Measurements from ENCODE around the gene CXCL8. TPM values are rescaled to one million over a fixed set of nuclear protein-coding genes. Genes with fewer than 3 reads are reported as not detected.
"Not testable (repeated sequence)": the region's sequence is repeated elsewhere in the genome, so short reads cannot be mapped to it uniquely, and the experiment has no call there.

Gene CXCL8
- total RNA-seq, 1 donor from 2014 or later, result 10.7 TPM

- no peaks in the 10 kb centered on the region for H3K9me3 Mint-ChIP-seq
Observed at GRCh38 chr4:73761856-73762255, 21.5 kb downstream of the CXCL8 start.

GRCh38 chr4:73762409-73762808, 22.0 kb downstream of the CXCL8 start:
- Mint-ChIP-seq H3K36me3 (ENCODE audit: low read depth) (no peaks in the 10 kb centered on the region), H3K4me3 (no peak overlapping the region), H3K27ac (no peak overlapping the region), H3K9me3 (no peaks in the 10 kb centered on the region), H3K27me3 (ENCODE audit: insufficient read depth) (no peaks in the 10 kb centered on the region), H3K4me1 (ENCODE audit: low read depth) (no peaks in the 10 kb centered on the region)
- DNase-seq (ENCODE audit: low spot score), result no peak
- intact Hi-C loops (cut with micrococcal nuclease), result no loop called here

More at GRCh38 chr4:73761856-73762255, 21.5 kb downstream of the CXCL8 start:
- DNase-seq (ENCODE audit: low spot score), result no peak
- no peaks in the 10 kb centered on the region for H3K27me3 Mint-ChIP-seq (ENCODE audit: insufficient read depth)
- no peak overlapping the region for H3K4me3 Mint-ChIP-seq
- intact Hi-C loops (cut with micrococcal nuclease), result no loop called here
- H3K36me3 Mint-ChIP-seq (ENCODE audit: low read depth), result no peaks in the 10 kb centered on the region
- H3K4me1 Mint-ChIP-seq (ENCODE audit: low read depth), result no peaks in the 10 kb centered on the region
- no peak overlapping the region for H3K27ac Mint-ChIP-seq

GRCh38 chr4:73763877-73764276, 23.5 kb downstream of the CXCL8 start:
- Mint-ChIP-seq H3K36me3 (ENCODE audit: low read depth) (no peaks in the 10 kb centered on the region), H3K4me3 (no peak overlapping the region), H3K27ac (no peak overlapping the region), H3K27me3 (ENCODE audit: insufficient read depth) (no peaks in the 10 kb centered on the region), H3K9me3 (no peaks in the 10 kb centered on the region), H3K4me1 (ENCODE audit: low read depth) (no peaks in the 10 kb centered on the region)
- intact Hi-C loops (cut with micrococcal nuclease), result no loop called here
- DNase-seq (ENCODE audit: low spot score), result no peak

GRCh38 chr4:73764513-73764912, 24.1 kb downstream of the CXCL8 start:
- Mint-ChIP-seq H3K27me3 (ENCODE audit: insufficient read depth) (no peaks in the 10 kb centered on the region), H3K4me1 (ENCODE audit: low read depth) (no peaks in the 10 kb centered on the region), H3K4me3 (no peak overlapping the region), H3K9me3 (no peaks in the 10 kb centered on the region), H3K36me3 (ENCODE audit: low read depth) (no peaks in the 10 kb centered on the region), H3K27ac (no peak overlapping the region)
- intact Hi-C loops (cut with micrococcal nuclease), result no loop called here
- DNase-seq (ENCODE audit: low spot score), result no peak

GRCh38 chr4:73765296-73765695, 24.9 kb downstream of the CXCL8 start:
- DNase-seq (ENCODE audit: low spot score), result no peak
- Mint-ChIP-seq H3K27me3 (ENCODE audit: insufficient read depth) (no peaks in the 10 kb centered on the region), H3K36me3 (ENCODE audit: low read depth) (no peaks in the 10 kb centered on the region), H3K27ac (no peak overlapping the region), H3K4me1 (ENCODE audit: low read depth) (no peaks in the 10 kb centered on the region), H3K4me3 (no peak overlapping the region), H3K9me3 (no peaks in the 10 kb centered on the region)
- intact Hi-C loops (cut with micrococcal nuclease), result no loop called here

- no peak for DNase-seq (ENCODE audit: low spot score)
- intact Hi-C loops (cut with micrococcal nuclease), result no loop called here
- H3K27ac Mint-ChIP-seq, result no peak overlapping the region
- H3K27me3 Mint-ChIP-seq (ENCODE audit: insufficient read depth), result no peaks in the 10 kb centered on the region
- no peaks in the 10 kb centered on the region for H3K4me1 Mint-ChIP-seq (ENCODE audit: low read depth)
- H3K4me3 Mint-ChIP-seq, result no peak overlapping the region
- H3K36me3 Mint-ChIP-seq (ENCODE audit: low read depth), result no peaks in the 10 kb centered on the region
- no peaks in the 10 kb centered on the region for H3K9me3 Mint-ChIP-seq
Observed at GRCh38 chr4:73770917-73771316, 30.5 kb downstream of the CXCL8 start.

GRCh38 chr4:73772363-73772762, 32.0 kb downstream of the CXCL8 start:
- intact Hi-C loops (cut with micrococcal nuclease), result no loop called here
- Mint-ChIP-seq H3K27ac (no peak overlapping the region), H3K9me3 (no peaks in the 10 kb centered on the region), H3K36me3 (ENCODE audit: low read depth) (no peaks in the 10 kb centered on the region), H3K27me3 (ENCODE audit: insufficient read depth) (no peaks in the 10 kb centered on the region), H3K4me1 (ENCODE audit: low read depth) (no peaks in the 10 kb centered on the region), H3K4me3 (no peak overlapping the region)
- DNase-seq (ENCODE audit: low spot score), result no peak

GRCh38 chr4:73774406-73774805, 34.0 kb downstream of the CXCL8 start:
- H3K27me3 Mint-ChIP-seq (ENCODE audit: insufficient read depth); H3K4me1 Mint-ChIP-seq (ENCODE audit: low read depth); H3K4me3 Mint-ChIP-seq; intact Hi-C loops (cut with micrococcal nuclease); H3K9me3 Mint-ChIP-seq; DNase-seq (ENCODE audit: low spot score); H3K27ac Mint-ChIP-seq; H3K36me3 Mint-ChIP-seq (ENCODE audit: low read depth): not testable (repeated sequence)

GRCh38 chr4:73776321-73776729, 36.0 kb downstream of the CXCL8 start:
- no peaks in the 10 kb centered on the region for H3K27me3 Mint-ChIP-seq (ENCODE audit: insufficient read depth)
- intact Hi-C loops (cut with micrococcal nuclease), result no loop called here
- no peaks in the 10 kb centered on the region for H3K9me3 Mint-ChIP-seq
- no peak overlapping the region for H3K4me3 Mint-ChIP-seq
- no peaks in the 10 kb centered on the region for H3K4me1 Mint-ChIP-seq (ENCODE audit: low read depth)
- DNase-seq (ENCODE audit: low spot score), result no peak
- no peaks in the 10 kb centered on the region for H3K36me3 Mint-ChIP-seq (ENCODE audit: low read depth)
- H3K27ac Mint-ChIP-seq, result no peak overlapping the region

- Mint-ChIP-seq H3K27me3 (ENCODE audit: insufficient read depth) (no peaks in the 10 kb centered on the region), H3K4me1 (ENCODE audit: low read depth) (no peaks in the 10 kb centered on the region), H3K4me3 (no peak overlapping the region), H3K27ac (no peak overlapping the region), H3K9me3 (no peaks in the 10 kb centered on the region), H3K36me3 (ENCODE audit: low read depth) (no peaks in the 10 kb centered on the region)
- intact Hi-C loops (cut with micrococcal nuclease), result no loop called here
- no peak for DNase-seq (ENCODE audit: low spot score)
Observed at GRCh38 chr4:73777612-73778011, 37.2 kb downstream of the CXCL8 start.

GRCh38 chr4:73780243-73780642, 39.9 kb downstream of the CXCL8 start:
- no peaks in the 10 kb centered on the region for H3K36me3 Mint-ChIP-seq (ENCODE audit: low read depth)
- intact Hi-C loops (cut with micrococcal nuclease), result no loop called here
- H3K27me3 Mint-ChIP-seq (ENCODE audit: insufficient read depth), result no peaks in the 10 kb centered on the region
- H3K27ac Mint-ChIP-seq, result no peak overlapping the region
- no peaks in the 10 kb centered on the region for H3K4me1 Mint-ChIP-seq (ENCODE audit: low read depth)
- DNase-seq (ENCODE audit: low spot score), result no peak
- no peaks in the 10 kb centered on the region for H3K9me3 Mint-ChIP-seq
- H3K4me3 Mint-ChIP-seq, result no peak overlapping the region

GRCh38 chr4:73780834-73781233, 40.5 kb downstream of the CXCL8 start:
- H3K4me1 Mint-ChIP-seq (ENCODE audit: low read depth), result no peaks in the 10 kb centered on the region
- no peak overlapping the region for H3K27ac Mint-ChIP-seq

GRCh38 chr4:73788411-73788810, 48.0 kb downstream of the CXCL8 start:
- Mint-ChIP-seq H3K27ac (no peak overlapping the region), H3K36me3 (ENCODE audit: low read depth) (no peaks in the 10 kb centered on the region), H3K27me3 (ENCODE audit: insufficient read depth) (no peaks in the 10 kb centered on the region), H3K4me1 (ENCODE audit: low read depth) (no peaks in the 10 kb centered on the region), H3K4me3 (no peak overlapping the region), H3K9me3 (peaks cover 4% of the 10 kb centered on the region)
- no peak for DNase-seq (ENCODE audit: low spot score)
- intact Hi-C loops (cut with micrococcal nuclease), result no loop called here

More at GRCh38 chr4:73780834-73781233, 40.5 kb downstream of the CXCL8 start:
- H3K36me3 Mint-ChIP-seq (ENCODE audit: low read depth), result no peaks in the 10 kb centered on the region
- no peak overlapping the region for H3K4me3 Mint-ChIP-seq
- intact Hi-C loops (cut with micrococcal nuclease), result no loop called here
- no peak for DNase-seq (ENCODE audit: low spot score)
- no peaks in the 10 kb centered on the region for H3K27me3 Mint-ChIP-seq (ENCODE audit: insufficient read depth)
- H3K9me3 Mint-ChIP-seq, result no peaks in the 10 kb centered on the region

All from activated T-helper 1 cell treated with anti-CD3 and anti-CD28 coated beads, Interleukin-12 subunit alpha, Interleukin-12 subunit beta, Interleukin-2, Interleukin-4 antibody, amounts not matched to agents 30 ng/mL and 10 ng/mL and 1 ng/mL, durations not matched to agents 14 hours and 24 hours and 36 hours (primary cell).